GM08714 (cell line): ENCODE results near the gene KRT5.
"Not testable (repeated sequence)": the region's sequence is repeated elsewhere in the genome, so short reads cannot be mapped to it uniquely, and the experiment has no call there.

Experiments
- H3K4me3 ChIP-seq: fragments of 200-500 bp; sonication (Bioruptor generic); 2 replicates; pipeline ENCODE4 v1.5.1; 2014; ENCODE audit warnings: mild to moderate bottlenecking, low read length, inconsistent platforms
- ZNF274 ChIP-seq: IDR thresholded peaks from 2 replicates; pipeline ENCODE4 v1.6.1; 2012; ENCODE audit warnings: mild to moderate bottlenecking, low read depth, low read length

Gene KRT5

GRCh38 chr12:52518574-52519386 lies 1.4 kb downstream of the KRT5 start:
- H3K4me3 ChIP-seq = no peak overlapping the region
- no peak for TF ChIP-seq ZNF274

GRCh38 chr12:52517888-52518287 lies 2.3 kb downstream of the KRT5 start:
- H3K4me3 ChIP-seq = no peak overlapping the region
- TF ChIP-seq ZNF274 = no peak

- TF ChIP-seq ZNF274 = no peak
- no peak overlapping the region for H3K4me3 ChIP-seq
Observed at GRCh38 chr12:52517005-52517835, 3.0 kb downstream of the KRT5 start.

- no peak overlapping the region for H3K4me3 ChIP-seq
- TF ChIP-seq ZNF274 = no peak
Observed at GRCh38 chr12:52515927-52516831, 4.0 kb downstream of the KRT5 start.

DNA sequence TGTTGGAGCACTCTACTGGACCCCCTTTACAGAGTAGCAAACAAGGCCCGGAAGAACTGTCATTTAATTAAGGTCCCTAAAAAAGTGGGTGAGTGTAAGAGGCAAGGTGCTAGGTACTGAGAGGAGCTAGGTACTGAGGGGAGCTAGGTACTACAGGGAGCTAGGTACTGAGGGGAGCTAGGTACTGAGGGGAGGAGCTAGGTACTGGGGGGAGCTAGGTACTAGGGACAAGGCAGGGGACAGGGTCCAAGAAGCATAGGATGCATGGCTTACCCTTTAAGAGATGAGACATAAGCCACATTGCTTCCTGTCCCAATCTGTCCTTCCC lies 4.9 kb downstream of the KRT5 start:
- no peak for TF ChIP-seq ZNF274
- no peak overlapping the region for H3K4me3 ChIP-seq

DNA sequence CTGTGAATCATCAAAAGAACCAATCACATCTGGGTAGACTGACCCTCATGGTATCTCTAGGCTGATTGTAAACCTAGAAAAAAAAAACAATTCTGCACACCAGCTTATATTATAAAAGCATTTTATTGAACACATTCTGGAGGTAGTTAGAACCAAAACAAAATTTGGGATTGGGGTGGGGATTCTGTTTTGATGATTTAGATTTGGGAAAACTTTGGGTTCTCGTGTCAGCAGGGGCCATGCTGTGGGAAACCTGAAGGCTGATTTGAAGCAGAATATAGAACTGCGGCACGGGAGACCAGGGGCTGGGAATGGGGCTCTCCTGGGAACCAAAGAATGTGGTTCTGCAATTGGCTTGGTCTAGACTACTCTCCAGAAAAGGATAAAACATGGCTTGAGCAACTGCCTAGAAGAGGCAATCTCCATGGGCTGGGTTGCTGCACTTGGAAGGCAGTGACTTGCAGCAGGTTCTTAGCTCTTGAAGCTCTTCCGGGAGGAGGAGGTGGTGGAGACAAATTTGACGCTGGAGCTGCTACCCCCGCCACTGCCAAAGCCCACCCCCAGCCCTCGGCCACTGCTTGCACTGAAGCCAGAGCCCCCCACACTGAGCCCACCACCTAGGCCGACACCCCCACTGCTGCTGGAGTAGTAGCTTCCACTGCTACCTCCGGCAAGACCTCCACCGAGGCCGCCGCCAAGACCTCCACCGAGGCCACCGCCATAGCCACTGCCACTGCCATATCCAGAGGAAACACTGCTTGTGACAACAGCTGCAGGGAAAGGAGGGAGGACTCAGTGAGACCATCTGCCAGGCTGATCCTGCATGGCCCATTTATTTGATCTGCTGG lies 5.5 kb downstream of the KRT5 start:
- no peak overlapping the region for H3K4me3 ChIP-seq
- TF ChIP-seq ZNF274 = no peak

DNA sequence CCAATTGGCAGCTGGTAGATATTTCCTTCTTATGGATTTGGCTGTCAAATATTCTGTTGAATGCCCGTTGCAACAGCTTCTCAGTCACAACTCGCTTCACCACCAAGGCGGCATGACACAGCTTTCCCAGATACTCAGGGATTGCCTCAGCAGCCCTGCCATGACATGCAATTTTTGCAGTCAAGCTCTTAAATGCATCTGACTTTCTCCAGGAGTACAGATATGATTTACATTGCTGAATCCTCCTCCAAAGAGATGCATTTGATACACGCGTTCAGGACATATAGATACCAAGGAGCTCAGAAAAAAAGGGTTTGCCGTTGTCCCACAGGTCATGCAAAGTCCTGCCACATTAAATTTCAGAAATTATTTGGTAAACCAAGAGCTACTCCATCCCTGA lies 6.5 kb downstream of the KRT5 start:
- no peak overlapping the region for H3K4me3 ChIP-seq
- TF ChIP-seq ZNF274 = no peak

- TF ChIP-seq ZNF274 = no peak
- H3K4me3 ChIP-seq = no peak overlapping the region
Observed at GRCh38 chr12:52508211-52508610, 12.0 kb downstream of the KRT5 start.

- TF ChIP-seq ZNF274 = no peak
- H3K4me3 ChIP-seq = no peak overlapping the region
Observed at GRCh38 chr12:52506858-52507715, 13.1 kb downstream of the KRT5 start.

- H3K4me3 ChIP-seq = no peak overlapping the region
- TF ChIP-seq ZNF274 = no peak
Observed at GRCh38 chr12:52502877-52503276, 17.3 kb downstream of the KRT5 start.

GRCh38 chr12:52501490-52501889 lies 18.7 kb downstream of the KRT5 start:
- H3K4me3 ChIP-seq = no peak overlapping the region
- no peak for TF ChIP-seq ZNF274

DNA sequence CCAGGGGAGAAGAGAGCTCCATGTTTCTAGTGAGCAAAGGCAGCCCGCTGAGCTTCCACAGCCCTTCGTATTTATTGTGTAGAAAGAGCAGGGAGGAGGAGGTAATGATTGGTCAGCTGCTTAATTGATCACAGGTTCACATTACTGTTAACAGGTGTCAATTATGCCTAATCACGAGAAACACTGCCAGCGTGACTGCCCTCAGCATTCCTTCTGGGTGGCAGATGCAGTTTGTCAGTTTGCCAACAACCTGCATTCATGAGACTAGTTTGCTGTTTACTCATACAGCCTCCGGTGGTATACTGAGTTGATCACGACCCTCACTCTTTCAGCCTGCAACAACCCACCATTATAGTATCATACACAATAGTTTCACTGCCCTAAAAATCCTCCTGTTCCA lies 19.6 kb downstream of the KRT5 start:
- not testable (repeated sequence) for H3K4me3 ChIP-seq

DNA sequence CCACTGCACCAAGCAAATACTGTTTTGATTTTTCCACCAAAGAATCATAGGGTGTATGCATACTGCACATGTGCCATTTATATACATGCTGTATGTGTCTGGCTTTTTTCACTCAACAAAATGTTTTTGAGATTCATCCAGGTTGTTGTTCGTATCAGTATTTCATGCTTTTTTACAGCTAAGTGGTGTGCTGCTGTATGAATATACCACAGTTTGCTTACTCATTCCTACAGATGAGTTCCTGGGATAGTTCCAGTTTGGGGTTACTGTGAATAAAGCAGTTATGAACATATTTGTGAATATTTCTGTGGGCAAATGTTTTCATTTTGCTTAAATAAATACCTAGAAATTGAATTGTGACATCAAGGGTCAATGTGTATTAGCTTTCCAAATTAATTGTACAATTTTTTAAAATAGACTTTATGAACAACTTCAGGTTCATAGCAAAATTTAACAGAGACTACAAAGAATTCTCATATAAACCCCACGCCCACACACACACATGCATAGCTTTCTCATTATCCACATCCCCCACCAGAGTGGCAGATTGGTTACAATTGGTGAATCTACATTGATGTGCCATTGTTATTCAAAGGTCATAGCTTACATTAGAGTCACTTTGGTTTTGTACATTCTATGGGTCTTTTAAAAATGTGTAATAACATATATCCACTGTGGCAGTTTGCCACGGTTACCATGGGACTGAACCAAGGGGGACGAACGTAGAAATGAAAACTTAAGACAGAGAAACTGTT lies 20.2 kb downstream of the KRT5 start:
- H3K4me3 ChIP-seq = no peak overlapping the region
- no peak for TF ChIP-seq ZNF274
